T-helper 17 cell (primary cell): Measurements from ENCODE around the gene SLC22A9. TPM values are rescaled to one million over a fixed set of nuclear protein-coding genes. Genes with fewer than 3 reads are reported as not detected.
"Not testable (repeated sequence)": the region's sequence is repeated elsewhere in the genome, so short reads cannot be mapped to it uniquely, and the experiment has no call there.

Experiments
- ATAC-seq: fragments of 150-1000 bp; cut with Tn5 transposase; 2 replicates; pipeline ENCODE4 v1.10.0; 2021; ENCODE audit warnings: mild to moderate bottlenecking, moderate library complexity
- DNase-seq, 3 donors: peaks; one replicate each; pipeline versions ENCODE4 v3.0.0 to v3.0.0-alpha.2; 2020 to 2021
- H3K9me3 ChIP-seq: one replicate; pipeline ENCODE4 v1.7.0; 2013; ENCODE audit warnings: low read length, mild to moderate bottlenecking; ENCODE audit not compliant: control insufficient read depth, poor library complexity, severe bottlenecking
- H3K27ac Mint-ChIP-seq: one replicate; pipeline ENCODE4 v1.8.0; 2022; ENCODE audit warnings: mild to moderate bottlenecking, moderate library complexity, mixed read lengths
- H3K27me3 Mint-ChIP-seq: one replicate; pipeline ENCODE4 v1.8.0; 2022; ENCODE audit warnings: mixed read lengths
- H3K36me3 Mint-ChIP-seq: one replicate; pipeline ENCODE4 v1.8.0; 2022; ENCODE audit warnings: low read depth, mixed read lengths
- H3K4me1 Mint-ChIP-seq: one replicate; pipeline ENCODE4 v1.8.0; 2022; ENCODE audit warnings: mild to moderate bottlenecking, mixed read lengths
- H3K4me3 Mint-ChIP-seq: one replicate; pipeline ENCODE4 v1.8.0; 2022; ENCODE audit warnings: mild to moderate bottlenecking, moderate library complexity, mixed read lengths
- total RNA-seq, 4 donors: library from RNA in 2 of 4; stranded (reverse) in 2 of 4; gene quantifications; one replicate each; pipeline ENCODE4 v1.2.3 and lab custom pipeline; 2022 to 2026

Gene SLC22A9
- not detected for total RNA-seq
- 0 reads per million in 2 donors for total RNA-seq (lab: John Stamatoyannopoulos, UW)

- Mint-ChIP-seq H3K27me3 (peaks cover 70% of the 10 kb centered on the region), H3K4me1 (no peaks in the 10 kb centered on the region), H3K27ac (no peak within 1 kb of the TSS), H3K4me3 (no peak within 1 kb of the TSS), H3K36me3 (peaks cover 5% of the 10 kb centered on the region)
- DNase-seq (no peak), ATAC-seq (no peak)
- no peaks in the 10 kb centered on the region for H3K9me3 ChIP-seq
Observed at GRCh38 chr11:63369165-63369970, at the start of gene SLC22A9. Gene SLC22A9 (plus strand): TSS chr11:63369785. CDS start chr11:63370057, 272 bp downstream.

DNA sequence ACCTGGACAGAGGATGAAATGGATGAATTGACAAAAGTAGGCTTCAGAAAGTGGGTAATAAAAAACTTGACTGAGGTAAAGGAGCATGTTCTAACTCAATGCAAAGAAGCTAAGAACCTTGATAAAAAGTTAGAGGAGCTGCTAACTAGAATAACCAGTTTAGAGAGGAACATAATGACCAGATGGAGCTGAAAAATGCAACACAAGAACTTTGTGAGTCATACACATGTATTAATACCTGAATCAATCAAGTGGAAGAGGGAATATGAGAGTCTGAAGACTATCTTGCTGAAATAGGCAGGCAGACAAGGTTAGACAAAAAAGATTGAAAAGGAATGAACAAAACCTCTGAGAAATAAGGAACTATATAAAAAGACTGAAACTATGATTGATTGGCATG, 47.9 kb upstream of the SLC22A9 start:
- no peak overlapping the region for H3K27ac Mint-ChIP-seq
- ATAC-seq (no peak), DNase-seq (no peak)
- no peak overlapping the region for H3K4me3 Mint-ChIP-seq
- H3K36me3 Mint-ChIP-seq, result no peaks in the 10 kb centered on the region
- H3K4me1 Mint-ChIP-seq, result no peaks in the 10 kb centered on the region
- H3K9me3 ChIP-seq, result no peaks in the 10 kb centered on the region
- H3K27me3 Mint-ChIP-seq, result no peaks in the 10 kb centered on the region

- not testable (repeated sequence) for H3K4me1 Mint-ChIP-seq, H3K9me3 ChIP-seq, ATAC-seq, H3K4me3 Mint-ChIP-seq, H3K27ac Mint-ChIP-seq, DNase-seq, H3K36me3 Mint-ChIP-seq, H3K27me3 Mint-ChIP-seq
Observed at GRCh38 chr11:63335089-63335488, 34.5 kb upstream of the SLC22A9 start.

DNA sequence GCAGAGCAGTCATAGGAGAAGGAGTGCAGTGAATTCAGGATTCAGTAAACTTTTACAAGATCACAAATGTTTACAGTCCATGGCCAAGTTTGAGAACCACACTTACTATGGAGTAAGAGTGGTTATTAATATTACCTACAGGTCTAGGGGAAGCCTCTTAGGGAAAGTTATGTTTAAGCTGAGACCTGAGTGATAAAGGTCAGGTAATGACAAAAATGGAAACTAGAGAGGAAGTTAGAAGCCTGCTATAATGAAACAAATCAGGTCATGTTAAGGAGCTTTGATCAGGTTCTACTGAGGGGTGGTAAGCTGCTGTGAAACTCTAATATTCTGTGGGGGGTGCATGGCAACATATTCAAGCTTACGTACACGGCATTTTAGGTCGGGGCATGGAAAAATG, 32.5 kb upstream of the SLC22A9 start:
- DNase-seq, result no peak
- peaks cover 2% of the 10 kb centered on the region for H3K36me3 Mint-ChIP-seq
- no peak overlapping the region for H3K4me3 Mint-ChIP-seq
- H3K4me1 Mint-ChIP-seq, result no peaks in the 10 kb centered on the region
- no peak for ATAC-seq
- no peaks in the 10 kb centered on the region for H3K27me3 Mint-ChIP-seq
- no peaks in the 10 kb centered on the region for H3K9me3 ChIP-seq
- H3K27ac Mint-ChIP-seq, result no peak overlapping the region

DNA sequence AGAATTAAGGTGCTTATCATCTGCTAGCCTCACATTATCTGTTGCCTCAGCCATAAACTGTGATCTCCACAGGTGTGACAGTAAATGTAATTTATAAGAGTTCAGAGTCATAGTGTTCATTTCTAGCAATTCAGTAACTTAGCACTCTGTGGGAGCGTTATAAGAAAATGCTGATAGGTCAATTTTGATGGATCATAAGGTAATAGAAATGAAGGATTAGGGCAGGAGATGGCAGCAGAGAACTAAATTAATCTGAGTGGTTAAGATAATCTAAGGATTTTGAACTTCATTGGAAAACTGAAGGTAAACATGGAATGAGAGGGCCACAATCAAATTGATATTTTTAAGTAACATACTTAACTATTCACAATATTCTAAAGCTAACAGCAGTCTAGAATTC, 26.5 kb upstream of the SLC22A9 start:
- ATAC-seq, result no peak
- Mint-ChIP-seq H3K4me3 (no peak overlapping the region), H3K27ac (no peak overlapping the region), H3K4me1 (no peaks in the 10 kb centered on the region), H3K36me3 (no peaks in the 10 kb centered on the region), H3K27me3 (no peaks in the 10 kb centered on the region)
- DNase-seq, result no peak
- no peaks in the 10 kb centered on the region for H3K9me3 ChIP-seq

GRCh38 chr11:63352144-63352543, 17.4 kb upstream of the SLC22A9 start:
- Mint-ChIP-seq H3K27ac (no peak overlapping the region), H3K4me3 (no peak overlapping the region), H3K4me1 (no peaks in the 10 kb centered on the region), H3K27me3 (peaks cover 18% of the 10 kb centered on the region), H3K36me3 (no peaks in the 10 kb centered on the region)
- ATAC-seq (no peak), DNase-seq (no peak)
- no peaks in the 10 kb centered on the region for H3K9me3 ChIP-seq

GRCh38 chr11:63362196-63362793, 7.3 kb upstream of the SLC22A9 start:
- DNase-seq (no peak), ATAC-seq (no peak)
- no peak overlapping the region for H3K27ac Mint-ChIP-seq
- H3K27me3 Mint-ChIP-seq, result peaks cover 38% of the 10 kb centered on the region
- peaks cover 4% of the 10 kb centered on the region for H3K36me3 Mint-ChIP-seq
- no peaks in the 10 kb centered on the region for H3K4me1 Mint-ChIP-seq
- H3K4me3 Mint-ChIP-seq, result no peak overlapping the region
- peaks cover 6% of the 10 kb centered on the region for H3K9me3 ChIP-seq

GRCh38 chr11:63369971-63370588, 495 bp downstream of the SLC22A9 start:
- Mint-ChIP-seq H3K4me1 (no peaks in the 10 kb centered on the region), H3K27me3 (peaks cover 67% of the 10 kb centered on the region), H3K4me3 (no peak overlapping the region), H3K27ac (no peak overlapping the region), H3K36me3 (peaks cover 3% of the 10 kb centered on the region)
- ATAC-seq (no peak), DNase-seq (no peak)
- no peaks in the 10 kb centered on the region for H3K9me3 ChIP-seq

DNA sequence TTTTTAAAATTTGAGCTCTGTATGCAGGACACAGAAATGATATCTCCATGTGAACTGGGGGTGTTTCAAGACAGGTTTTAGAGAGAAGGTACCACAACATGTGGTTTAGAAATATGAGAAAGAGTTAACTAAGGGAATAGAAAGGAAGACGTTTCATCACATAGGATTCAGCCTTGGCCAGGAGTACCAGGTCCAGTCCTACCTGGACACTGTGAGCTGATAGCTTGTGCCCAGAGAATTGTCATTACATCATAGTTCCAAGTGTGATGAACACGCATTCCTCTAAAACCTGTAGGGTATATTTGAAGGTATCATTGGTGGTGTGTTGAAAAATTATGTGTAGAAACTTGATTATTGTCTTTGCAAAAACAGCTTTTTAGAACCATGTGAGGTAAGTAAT, 1.8 kb downstream of the SLC22A9 start:
- ATAC-seq (no peak), DNase-seq (no peak)
- no peaks in the 10 kb centered on the region for H3K9me3 ChIP-seq
- Mint-ChIP-seq H3K4me3 (no peak overlapping the region), H3K27ac (no peak overlapping the region), H3K36me3 (peaks cover 2% of the 10 kb centered on the region), H3K27me3 (peaks cover 62% of the 10 kb centered on the region), H3K4me1 (no peaks in the 10 kb centered on the region)

DNA sequence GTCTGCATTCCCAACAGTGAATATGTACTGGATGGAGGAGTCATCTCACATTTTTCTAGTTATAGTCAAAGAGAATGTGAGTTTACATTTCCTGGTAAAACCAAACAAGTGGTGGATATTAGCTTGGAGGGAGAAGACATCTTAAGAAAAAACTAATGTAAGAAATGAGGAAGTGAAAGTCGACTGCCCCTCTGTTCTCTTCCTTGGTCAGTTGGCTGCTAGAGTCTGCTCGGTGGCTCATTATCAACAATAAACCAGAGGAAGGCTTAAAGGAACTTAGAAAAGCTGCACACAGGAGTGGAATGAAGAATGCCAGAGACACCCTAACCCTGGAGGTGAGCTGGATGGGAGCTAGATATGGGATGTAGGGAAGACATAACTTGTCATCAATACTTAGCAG, 5.8 kb downstream of the SLC22A9 start:
- peaks cover 49% of the 10 kb centered on the region for H3K27me3 Mint-ChIP-seq
- H3K9me3 ChIP-seq, result no peaks in the 10 kb centered on the region
- H3K4me3 Mint-ChIP-seq, result no peak overlapping the region
- DNase-seq, result no peak
- peaks cover 2% of the 10 kb centered on the region for H3K36me3 Mint-ChIP-seq
- no peak for ATAC-seq
- H3K4me1 Mint-ChIP-seq, result no peaks in the 10 kb centered on the region
- no peak overlapping the region for H3K27ac Mint-ChIP-seq

DNA sequence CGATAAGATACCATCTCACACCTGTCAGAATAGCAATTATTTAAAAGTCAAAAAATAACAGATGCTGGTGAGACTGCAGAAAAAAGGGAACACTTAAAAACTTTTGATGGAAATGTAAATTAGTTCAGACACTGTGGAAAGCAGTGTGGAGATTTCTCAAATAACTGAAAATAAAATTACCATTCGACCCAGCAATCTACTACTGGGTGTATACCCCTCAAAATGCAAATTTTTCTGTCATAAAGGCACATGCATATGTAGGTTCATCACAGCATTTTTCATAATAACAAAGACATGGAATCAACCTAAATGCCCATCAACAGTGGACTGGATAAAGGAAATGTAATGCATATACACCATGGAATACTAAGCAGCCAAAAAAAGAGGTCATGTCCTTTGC, 10.5 kb downstream of the SLC22A9 start:
- Mint-ChIP-seq H3K36me3 (no peaks in the 10 kb centered on the region), H3K27me3 (peaks cover 33% of the 10 kb centered on the region), H3K27ac (no peak overlapping the region), H3K4me3 (no peak overlapping the region), H3K4me1 (no peaks in the 10 kb centered on the region)
- ATAC-seq (no peak), DNase-seq (no peak)
- H3K9me3 ChIP-seq, result no peaks in the 10 kb centered on the region

- H3K36me3 Mint-ChIP-seq, result peaks cover 10% of the 10 kb centered on the region
- no peak for ATAC-seq
Observed at GRCh38 chr11:63395697-63396096, 26.1 kb downstream of the SLC22A9 start.

GRCh38 chr11:63404161-63404935, 34.8 kb downstream of the SLC22A9 start:
- DNase-seq (no peak), ATAC-seq (no peak)
- Mint-ChIP-seq H3K36me3 (peaks cover 4% of the 10 kb centered on the region), H3K4me1 (no peaks in the 10 kb centered on the region), H3K27ac (no peak overlapping the region), H3K4me3 (no peak overlapping the region), H3K27me3 (peaks cover 44% of the 10 kb centered on the region)
- H3K9me3 ChIP-seq, result no peaks in the 10 kb centered on the region

More at GRCh38 chr11:63395697-63396096, 26.1 kb downstream of the SLC22A9 start:
- H3K9me3 ChIP-seq, result no peaks in the 10 kb centered on the region
- Mint-ChIP-seq H3K27ac (no peak overlapping the region), H3K27me3 (peaks cover 65% of the 10 kb centered on the region), H3K4me3 (no peak overlapping the region), H3K4me1 (no peaks in the 10 kb centered on the region)
- DNase-seq, result no peak
